Astrocyte (in vitro differentiated cells and primary cell): Measurements from ENCODE around the gene ABCA12.

Experiments
- EZH2 ChIP-seq: IDR thresholded peaks from 2 replicates; pipeline ENCODE4 v1.6.1; 2012; ENCODE audit warnings: mild to moderate bottlenecking, low read length, inconsistent platforms; ENCODE audit not compliant: insufficient read depth
- TF ChIP-seq, protein P1 (sequence below): IDR thresholded peaks from 2 replicates; pipeline ENCODE4 v1.5.1; 2011; ENCODE audit warnings: low read depth, mild to moderate bottlenecking, inconsistent platforms, low read length, moderate library complexity; ENCODE audit not compliant: insufficient read depth

DNA sequence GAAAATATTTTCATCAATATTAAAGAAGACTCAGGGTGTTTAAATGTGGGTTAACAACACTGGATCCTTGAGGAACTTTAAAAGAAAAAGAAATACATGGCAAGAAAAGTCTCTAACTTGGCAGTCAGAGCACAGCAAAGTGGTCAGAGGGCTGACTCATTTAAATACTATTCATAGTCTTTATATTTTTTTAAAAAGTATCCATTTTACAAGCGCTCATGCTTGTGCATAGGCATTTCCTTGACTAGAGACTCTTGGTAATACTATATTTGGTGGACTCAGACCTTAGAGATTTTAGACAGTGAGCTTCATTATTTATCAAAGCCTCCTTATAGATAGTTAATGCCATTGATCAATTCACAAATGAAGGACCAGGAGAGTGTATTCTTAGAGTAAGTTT lies 110.2 kb downstream of the ABCA12 start:
- TF ChIP-seq, protein P1, sequence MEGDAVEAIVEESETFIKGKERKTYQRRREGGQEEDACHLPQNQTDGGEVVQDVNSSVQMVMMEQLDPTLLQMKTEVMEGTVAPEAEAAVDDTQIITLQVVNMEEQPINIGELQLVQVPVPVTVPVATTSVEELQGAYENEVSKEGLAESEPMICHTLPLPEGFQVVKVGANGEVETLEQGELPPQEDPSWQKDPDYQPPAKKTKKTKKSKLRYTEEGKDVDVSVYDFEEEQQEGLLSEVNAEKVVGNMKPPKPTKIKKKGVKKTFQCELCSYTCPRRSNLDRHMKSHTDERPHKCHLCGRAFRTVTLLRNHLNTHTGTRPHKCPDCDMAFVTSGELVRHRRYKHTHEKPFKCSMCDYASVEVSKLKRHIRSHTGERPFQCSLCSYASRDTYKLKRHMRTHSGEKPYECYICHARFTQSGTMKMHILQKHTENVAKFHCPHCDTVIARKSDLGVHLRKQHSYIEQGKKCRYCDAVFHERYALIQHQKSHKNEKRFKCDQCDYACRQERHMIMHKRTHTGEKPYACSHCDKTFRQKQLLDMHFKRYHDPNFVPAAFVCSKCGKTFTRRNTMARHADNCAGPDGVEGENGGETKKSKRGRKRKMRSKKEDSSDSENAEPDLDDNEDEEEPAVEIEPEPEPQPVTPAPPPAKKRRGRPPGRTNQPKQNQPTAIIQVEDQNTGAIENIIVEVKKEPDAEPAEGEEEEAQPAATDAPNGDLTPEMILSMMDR, result no peak
- no peak for TF ChIP-seq EZH2
